Embryonic facial prominence (tissue), 1 donor: Measurements from ENCODE around the gene MASP1.
"Not testable (repeated sequence)": the region's sequence is repeated elsewhere in the genome, so short reads cannot be mapped to it uniquely, and the experiment has no call there.

ENCODE experiments used
- DNase-seq: peaks from one replicate; pipeline ENCODE4 v3.0.0-alpha.2; 2016; ENCODE audit errors: extremely low spot score

Gene MASP1

GRCh38 chr3:187265461-187265955, 26.0 kb downstream of the MASP1 start:
- no peak for DNase-seq

DNA sequence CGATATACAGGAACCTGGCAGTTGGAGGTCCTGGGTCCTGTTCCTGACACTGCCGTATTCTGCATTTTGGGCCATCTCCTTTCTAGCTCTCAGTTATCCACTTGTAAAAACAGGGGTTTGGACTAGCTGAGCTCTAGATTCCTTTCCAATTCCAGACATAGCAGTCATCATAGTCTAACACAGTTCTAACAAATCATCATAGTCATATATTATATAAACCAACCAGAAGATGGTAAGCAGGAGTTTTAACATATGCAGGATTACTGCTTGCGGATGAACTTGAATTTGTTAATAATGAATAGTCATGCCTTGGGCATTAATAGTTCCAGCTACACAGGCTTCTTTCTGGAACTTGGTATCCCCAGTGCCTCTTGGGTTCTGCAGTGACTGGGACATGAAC, 26.6 kb downstream of the MASP1 start:
- no peak for DNase-seq

DNA sequence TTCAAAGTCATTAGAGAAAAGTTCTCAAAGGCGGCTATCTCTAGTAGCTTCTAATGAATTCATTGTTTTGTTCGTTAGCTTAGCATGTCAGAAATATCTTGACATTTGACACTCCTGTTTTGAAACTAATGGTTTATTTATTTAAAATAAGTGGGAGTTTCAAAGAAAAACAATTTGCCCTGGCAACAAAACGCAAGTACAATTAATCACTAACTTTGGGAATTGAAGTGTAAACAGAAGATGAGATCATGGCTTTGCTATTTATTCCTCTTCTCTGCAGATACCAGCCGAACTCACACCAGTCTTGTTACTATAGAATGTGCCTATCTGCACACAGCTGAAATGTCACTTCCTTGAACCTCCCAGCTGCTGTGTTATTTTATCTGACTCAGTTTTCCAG, 27.5 kb downstream of the MASP1 start:
- no peak for DNase-seq

DNA sequence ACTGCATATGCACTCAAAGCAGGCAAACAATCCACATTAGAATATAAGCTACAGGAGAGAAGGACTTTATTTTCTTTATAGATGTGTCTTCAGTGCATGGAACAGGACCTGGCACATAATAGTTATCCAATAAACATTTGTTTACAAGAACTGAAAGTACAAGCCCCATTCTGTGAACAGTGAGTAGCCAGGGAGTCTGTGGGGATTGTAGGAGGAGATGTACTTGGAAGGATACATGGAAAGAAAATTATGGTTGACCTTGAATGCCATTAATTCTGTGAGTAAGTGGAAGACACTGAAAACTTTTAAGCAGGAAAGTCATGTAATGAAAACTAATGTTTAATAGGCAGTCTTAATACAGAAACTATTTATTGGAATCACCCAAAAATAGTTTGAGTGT, 28.3 kb downstream of the MASP1 start:
- DNase-seq = no peak

DNA sequence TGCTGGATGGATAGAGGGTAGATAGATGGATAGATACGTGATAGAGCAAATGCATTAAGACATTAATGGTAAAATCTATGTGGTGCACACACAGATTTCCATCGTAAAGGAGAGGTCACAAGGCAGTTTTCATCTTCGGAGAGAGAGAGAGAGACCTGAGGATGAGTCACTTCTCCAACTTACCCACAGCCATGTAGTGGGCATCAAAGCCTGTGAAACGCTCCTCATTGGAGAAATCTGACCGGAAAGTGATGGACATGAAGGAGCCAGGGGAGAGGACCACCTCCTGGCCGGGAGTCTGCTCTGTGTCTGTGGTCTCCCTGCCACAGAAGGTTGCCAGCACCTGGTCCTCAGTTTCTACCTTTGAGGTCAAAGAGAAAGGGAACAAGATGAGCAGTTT, 29.2 kb downstream of the MASP1 start:
- no peak for DNase-seq

- no peak for DNase-seq
Observed at GRCh38 chr3:187261541-187261969, 30.0 kb downstream of the MASP1 start.

GRCh38 chr3:187259171-187259570, 32.4 kb downstream of the MASP1 start:
- no peak for DNase-seq

DNA sequence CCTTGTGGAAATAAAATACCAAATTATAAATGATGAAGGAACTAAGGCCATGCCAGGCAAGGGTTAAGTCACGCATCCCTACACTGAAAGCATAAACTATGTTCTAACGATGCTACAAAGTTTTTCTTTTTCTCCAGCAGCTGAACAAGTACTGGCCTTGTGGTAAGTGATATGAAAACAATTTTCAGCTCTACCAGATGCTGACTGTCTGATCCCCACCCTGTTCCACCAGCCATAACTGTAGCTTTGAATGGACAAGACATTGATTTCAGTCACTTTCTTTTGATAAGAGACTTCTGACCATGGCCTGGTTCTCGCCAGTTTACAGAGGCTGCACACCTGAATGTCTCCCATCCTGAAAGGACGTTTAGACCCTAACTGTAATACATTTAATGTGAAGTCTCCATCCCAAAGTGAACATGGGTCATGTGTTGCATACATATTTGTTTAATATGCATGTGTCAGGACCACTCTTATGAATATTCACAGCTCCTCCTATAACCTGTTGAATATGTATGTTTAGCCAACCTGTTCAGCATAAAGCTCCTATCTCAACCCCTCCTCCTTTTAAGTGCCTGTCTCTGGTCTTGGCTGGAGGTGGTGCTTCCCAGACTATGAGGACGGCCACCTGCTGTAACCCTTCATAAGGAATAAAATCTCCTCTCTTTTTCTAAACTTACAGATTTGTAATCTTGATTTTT, 33.4 kb downstream of the MASP1 start:
- no peak for DNase-seq

DNA sequence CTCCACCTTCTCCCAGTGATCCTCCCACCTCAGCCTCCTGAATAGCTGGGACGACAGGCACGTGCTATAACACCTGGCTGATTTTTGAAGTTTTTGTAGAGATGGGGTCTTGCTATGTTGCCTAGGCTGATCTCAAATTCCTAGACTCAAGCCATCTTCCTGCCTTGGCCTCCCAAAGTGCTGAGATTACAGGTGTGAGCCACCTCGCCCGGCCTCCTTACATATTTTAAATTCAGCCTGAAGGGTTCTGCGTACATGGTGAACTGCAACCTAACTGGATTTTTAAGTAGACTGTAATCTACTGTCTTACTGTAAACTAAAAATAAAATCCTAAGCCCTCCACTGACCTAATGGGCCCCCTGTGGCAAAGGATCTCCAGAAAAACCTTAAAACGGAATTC, 34.1 kb downstream of the MASP1 start:
- DNase-seq = no peak

GRCh38 chr3:187256051-187256616, 35.4 kb downstream of the MASP1 start:
- no peak for DNase-seq

GRCh38 chr3:187255314-187255713, 36.2 kb downstream of the MASP1 start:
- no peak for DNase-seq

DNA sequence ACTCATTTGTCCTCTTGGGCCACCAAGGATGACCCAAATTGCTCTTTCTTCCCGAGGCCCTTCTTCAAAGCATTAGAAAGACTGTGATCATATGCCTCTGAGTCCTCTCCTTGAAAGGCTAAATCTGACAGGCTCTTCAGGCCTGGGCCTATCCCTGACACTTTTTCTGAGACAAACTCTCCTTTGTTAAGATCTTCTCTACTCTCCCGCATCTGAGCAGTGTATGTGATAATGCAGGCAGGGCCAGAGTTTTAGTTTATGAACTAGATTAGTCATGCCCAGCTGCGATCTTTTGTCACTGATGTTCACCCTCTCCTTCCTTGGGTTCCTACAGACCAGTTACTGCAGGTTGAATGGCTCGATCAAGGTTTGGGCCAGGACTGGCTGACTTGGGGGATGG, 39.2 kb downstream of the MASP1 start:
- no peak for DNase-seq

- DNase-seq = no peak
Observed at GRCh38 chr3:187251599-187251998, 39.9 kb downstream of the MASP1 start.

DNA sequence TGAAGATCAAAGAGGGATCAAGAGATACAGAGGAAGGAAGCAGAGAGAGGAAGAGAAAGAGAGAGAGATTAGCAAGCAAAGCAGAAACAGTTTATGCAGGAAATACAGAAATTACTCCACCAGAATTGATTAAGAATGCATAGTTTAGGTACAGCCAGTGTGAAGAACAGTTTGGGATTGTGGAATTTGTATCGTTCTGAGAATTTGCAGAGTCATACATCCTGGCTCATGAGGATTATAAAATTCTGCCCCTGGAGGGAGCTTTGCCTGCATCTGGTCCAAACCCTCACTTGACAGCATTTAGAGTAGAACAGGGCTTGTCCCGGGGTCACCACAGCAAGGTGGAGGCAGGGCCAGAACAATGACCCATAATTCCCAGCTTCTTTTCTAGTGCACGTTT, 44.1 kb downstream of the MASP1 start:
- DNase-seq = no peak

- no peak for DNase-seq
Observed at GRCh38 chr3:187243933-187244524, 47.5 kb downstream of the MASP1 start.

GRCh38 chr3:187242900-187243299, 48.6 kb downstream of the MASP1 start:
- no peak for DNase-seq

DNA sequence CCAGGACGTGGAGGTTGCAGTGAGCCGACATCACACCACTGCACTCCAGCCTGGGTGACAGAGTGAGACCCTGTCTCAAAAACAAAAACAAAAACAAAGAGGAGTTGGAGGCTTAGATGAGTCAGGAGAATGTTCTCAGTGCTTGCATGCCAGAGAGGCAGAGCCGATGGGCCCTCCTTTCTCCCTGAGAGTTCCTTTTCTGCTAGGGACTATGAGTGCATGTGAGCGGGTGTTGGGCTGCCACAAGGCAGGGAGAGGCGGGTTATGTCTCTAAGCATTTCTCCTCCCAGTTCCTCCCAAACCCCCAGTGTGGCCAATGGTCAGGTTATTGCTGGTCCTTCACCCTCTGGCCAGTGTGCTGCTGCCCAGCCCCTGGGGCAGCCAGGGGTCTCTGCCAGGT, 49.1 kb downstream of the MASP1 start:
- no peak for DNase-seq

GRCh38 chr3:187238835-187239234, 52.7 kb downstream of the MASP1 start:
- not testable (repeated sequence) for DNase-seq

DNA sequence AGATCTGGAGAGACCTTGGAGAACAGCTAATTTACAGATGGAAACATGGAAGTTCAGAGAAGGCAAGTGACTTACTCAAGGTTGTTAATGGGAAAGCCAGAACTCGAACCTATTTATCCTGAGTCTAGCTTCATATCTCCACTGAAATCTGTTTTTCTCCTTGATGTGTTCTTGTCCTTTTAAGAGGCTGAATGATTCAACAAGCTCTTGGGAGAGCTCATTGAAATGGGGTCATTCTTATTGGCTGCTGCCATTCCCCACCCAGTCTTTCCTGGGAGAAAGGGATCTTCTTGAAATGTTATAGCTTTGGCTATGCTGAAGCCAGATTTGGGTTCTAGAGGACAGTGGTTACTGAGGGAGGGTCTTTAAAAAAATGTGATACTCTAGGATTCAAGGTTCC, 53.3 kb downstream of the MASP1 start:
- DNase-seq = no peak

DNA sequence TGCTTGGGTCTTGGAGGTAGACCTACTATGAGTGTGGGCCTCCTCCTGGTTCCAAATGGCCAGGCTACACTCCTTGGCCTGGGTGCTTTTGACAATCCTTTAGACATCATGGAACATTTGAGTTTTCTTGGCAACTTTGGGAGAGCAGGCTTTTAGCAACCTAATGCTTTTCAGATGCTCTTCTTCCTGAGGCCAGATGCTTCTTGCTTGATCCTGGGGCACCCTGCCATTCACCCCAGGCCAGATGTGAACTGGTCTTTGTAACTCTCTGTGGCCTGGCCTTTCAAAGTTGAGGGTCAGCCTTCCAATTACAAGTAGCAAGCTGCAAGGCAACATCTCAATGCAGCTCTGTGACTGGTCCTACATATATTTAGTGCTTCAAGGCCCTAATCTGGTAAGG, 53.8 kb downstream of the MASP1 start:
- no peak for DNase-seq

DNA sequence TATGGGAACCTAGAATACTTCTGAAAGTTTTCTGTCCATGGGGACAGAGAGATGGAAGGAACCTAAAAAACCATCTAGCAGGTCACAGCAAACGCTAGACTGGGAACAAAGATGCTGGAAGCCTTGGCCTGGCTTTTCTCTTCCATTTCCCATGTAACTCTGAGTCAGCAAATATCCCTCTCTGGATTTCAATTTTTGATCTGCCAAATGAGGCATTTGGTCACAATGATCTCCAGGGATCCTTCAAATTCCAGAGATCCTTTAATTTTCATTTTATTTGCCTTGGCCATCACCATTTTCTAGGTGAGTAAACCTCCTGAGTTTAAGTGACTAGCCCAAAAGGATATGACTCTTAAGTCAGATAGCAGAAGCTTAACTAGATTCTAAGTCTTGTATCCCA, 54.6 kb downstream of the MASP1 start:
- no peak for DNase-seq

GRCh38 chr3:187230011-187230410, 61.5 kb downstream of the MASP1 start:
- no peak for DNase-seq

DNA sequence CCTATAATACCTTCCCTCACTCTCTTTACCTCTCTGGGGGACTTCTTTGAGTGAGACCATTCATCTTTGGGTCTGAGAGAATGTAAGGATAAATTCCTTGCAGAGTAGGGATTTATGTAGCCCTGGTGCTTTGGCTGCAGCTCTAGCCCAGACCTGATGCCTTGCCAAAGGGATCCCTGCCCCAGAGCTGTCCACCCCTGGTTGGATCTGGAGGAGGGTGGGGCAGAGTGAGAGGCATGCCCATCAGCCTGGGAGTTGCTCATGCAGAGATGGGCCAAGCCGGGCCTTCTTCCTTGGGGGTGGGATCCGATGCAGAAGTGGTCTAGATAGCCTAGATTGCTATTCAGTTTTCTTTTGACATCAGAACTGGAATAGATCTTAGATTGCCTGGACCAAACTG, 62.8 kb downstream of the MASP1 start:
- no peak for DNase-seq
